Measurements from ENCODE around the gene CDH4.

Gene CDH4

GRCh38 chr20:61285691-61286090 is 33.6 kb downstream of the CDH4 start:
- no peak for DNase-seq

GRCh38 chr20:61287583-61288275 is 35.7 kb downstream of the CDH4 start:
- no peak for DNase-seq

- no peak for DNase-seq
Measured at GRCh38 chr20:61288331-61288784, 36.3 kb downstream of the CDH4 start.

- DNase-seq = no peak
Measured at GRCh38 chr20:61289166-61289565, 37.1 kb downstream of the CDH4 start.

GRCh38 chr20:61290721-61291120 is 38.7 kb downstream of the CDH4 start:
- DNase-seq = no peak

- DNase-seq = no peak
Measured at GRCh38 chr20:61291166-61291829, 39.2 kb downstream of the CDH4 start.

- no peak for DNase-seq
Measured at GRCh38 chr20:61292391-61292790, 40.3 kb downstream of the CDH4 start.

- DNase-seq = no peak
Measured at GRCh38 chr20:61292821-61293612, 41.0 kb downstream of the CDH4 start.

GRCh38 chr20:61293951-61294350 is 41.9 kb downstream of the CDH4 start:
- DNase-seq = no peak

- DNase-seq = no peak
Measured at GRCh38 chr20:61295249-61295648, 43.2 kb downstream of the CDH4 start.

- no peak for DNase-seq
Measured at GRCh38 chr20:61295682-61296628, 43.9 kb downstream of the CDH4 start.

- no peak for DNase-seq
Measured at GRCh38 chr20:61296629-61297019, 44.6 kb downstream of the CDH4 start.

- no peak for DNase-seq
Measured at GRCh38 chr20:61297491-61297890, 45.4 kb downstream of the CDH4 start.

- no peak for DNase-seq
Measured at GRCh38 chr20:61297986-61298385, 45.9 kb downstream of the CDH4 start.

- no peak for DNase-seq
Measured at GRCh38 chr20:61298661-61299060, 46.6 kb downstream of the CDH4 start.

- DNase-seq = no peak
Measured at GRCh38 chr20:61299104-61299503, 47.0 kb downstream of the CDH4 start.

GRCh38 chr20:61299618-61300017 is 47.6 kb downstream of the CDH4 start:
- no peak for DNase-seq

GRCh38 chr20:61300293-61300692 is 48.2 kb downstream of the CDH4 start:
- DNase-seq = no peak

GRCh38 chr20:61300709-61301108 is 48.6 kb downstream of the CDH4 start:
- no peak for DNase-seq

- DNase-seq = no peak
Measured at GRCh38 chr20:61301711-61302525, 49.9 kb downstream of the CDH4 start.

- DNase-seq = no peak
Measured at GRCh38 chr20:61303217-61303616, 51.2 kb downstream of the CDH4 start.

GRCh38 chr20:61303675-61304074 is 51.6 kb downstream of the CDH4 start:
- no peak for DNase-seq
